Erythroblast (primary cell): ENCODE data around the gene SNX3.

ENCODE experiments used
- GATA1 ChIP-seq: IDR thresholded peaks from 2 replicates; pipeline ENCODE4 v1.6.1; 2011; ENCODE audit warnings: low read depth, mild to moderate bottlenecking, control low read depth, low read length, moderate library complexity
- POLR2A ChIP-seq: IDR thresholded peaks from 2 replicates; pipeline ENCODE4 v1.6.1; 2011; ENCODE audit warnings: mild to moderate bottlenecking, low read length

- no peak for TF ChIP-seq POLR2A
- TF ChIP-seq GATA1 = no peak
These were observed 67.7 kb downstream of the SNX3 start for GRCh38 chr6:108193131-108193530.
